Measurements from ENCODE around the gene ADIRF.
"Not testable (repeated sequence)": the region's sequence is repeated elsewhere in the genome, so short reads cannot be mapped to it uniquely, and the experiment has no call there.

DNA sequence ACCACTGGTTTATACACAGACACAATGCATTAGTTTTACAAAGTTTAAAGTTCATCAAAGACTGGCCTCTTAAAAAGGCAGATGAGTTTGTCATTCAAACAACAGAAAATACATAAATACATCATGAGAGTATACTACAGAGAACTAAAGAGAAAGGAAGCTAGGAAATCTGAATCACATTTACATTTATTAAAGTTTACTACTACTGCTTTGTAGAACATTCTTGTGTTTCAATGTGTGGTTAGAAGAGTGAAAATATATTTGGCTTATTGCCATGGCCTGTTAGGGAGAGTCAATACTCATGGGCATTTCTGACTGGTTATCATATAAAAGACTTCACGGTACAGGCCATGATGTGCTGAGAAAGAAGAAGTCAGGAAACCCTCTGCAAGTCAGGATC lies 38.8 kb downstream of the ADIRF start:
- TF ChIP-seq, protein P1, sequence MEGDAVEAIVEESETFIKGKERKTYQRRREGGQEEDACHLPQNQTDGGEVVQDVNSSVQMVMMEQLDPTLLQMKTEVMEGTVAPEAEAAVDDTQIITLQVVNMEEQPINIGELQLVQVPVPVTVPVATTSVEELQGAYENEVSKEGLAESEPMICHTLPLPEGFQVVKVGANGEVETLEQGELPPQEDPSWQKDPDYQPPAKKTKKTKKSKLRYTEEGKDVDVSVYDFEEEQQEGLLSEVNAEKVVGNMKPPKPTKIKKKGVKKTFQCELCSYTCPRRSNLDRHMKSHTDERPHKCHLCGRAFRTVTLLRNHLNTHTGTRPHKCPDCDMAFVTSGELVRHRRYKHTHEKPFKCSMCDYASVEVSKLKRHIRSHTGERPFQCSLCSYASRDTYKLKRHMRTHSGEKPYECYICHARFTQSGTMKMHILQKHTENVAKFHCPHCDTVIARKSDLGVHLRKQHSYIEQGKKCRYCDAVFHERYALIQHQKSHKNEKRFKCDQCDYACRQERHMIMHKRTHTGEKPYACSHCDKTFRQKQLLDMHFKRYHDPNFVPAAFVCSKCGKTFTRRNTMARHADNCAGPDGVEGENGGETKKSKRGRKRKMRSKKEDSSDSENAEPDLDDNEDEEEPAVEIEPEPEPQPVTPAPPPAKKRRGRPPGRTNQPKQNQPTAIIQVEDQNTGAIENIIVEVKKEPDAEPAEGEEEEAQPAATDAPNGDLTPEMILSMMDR (IDR thresholded peaks at IDR 0.05), result not testable (repeated sequence)
- TF ChIP-seq EZH2, EZH2phosphoT487 (IDR thresholded peaks at IDR 0.05): not testable (repeated sequence)
